HG02759 (cell line): Measurements from ENCODE around the gene NEDD9.

ENCODE experiments used
- ATAC-seq: cut with Tn5 transposase; IDR thresholded peaks from one replicate; pipeline ENCODE4 v1.9.1; 2021; ENCODE audit warnings: mild to moderate bottlenecking, moderate library complexity; ENCODE audit not compliant: unreplicated experiment

The NEDD9 gene

GRCh38 chr6:11218538-11219399 is 13.7 kb downstream of the NEDD9 start:
- ATAC-seq = no peak

GRCh38 chr6:11218102-11218442 is 14.4 kb downstream of the NEDD9 start:
- ATAC-seq = no peak

DNA sequence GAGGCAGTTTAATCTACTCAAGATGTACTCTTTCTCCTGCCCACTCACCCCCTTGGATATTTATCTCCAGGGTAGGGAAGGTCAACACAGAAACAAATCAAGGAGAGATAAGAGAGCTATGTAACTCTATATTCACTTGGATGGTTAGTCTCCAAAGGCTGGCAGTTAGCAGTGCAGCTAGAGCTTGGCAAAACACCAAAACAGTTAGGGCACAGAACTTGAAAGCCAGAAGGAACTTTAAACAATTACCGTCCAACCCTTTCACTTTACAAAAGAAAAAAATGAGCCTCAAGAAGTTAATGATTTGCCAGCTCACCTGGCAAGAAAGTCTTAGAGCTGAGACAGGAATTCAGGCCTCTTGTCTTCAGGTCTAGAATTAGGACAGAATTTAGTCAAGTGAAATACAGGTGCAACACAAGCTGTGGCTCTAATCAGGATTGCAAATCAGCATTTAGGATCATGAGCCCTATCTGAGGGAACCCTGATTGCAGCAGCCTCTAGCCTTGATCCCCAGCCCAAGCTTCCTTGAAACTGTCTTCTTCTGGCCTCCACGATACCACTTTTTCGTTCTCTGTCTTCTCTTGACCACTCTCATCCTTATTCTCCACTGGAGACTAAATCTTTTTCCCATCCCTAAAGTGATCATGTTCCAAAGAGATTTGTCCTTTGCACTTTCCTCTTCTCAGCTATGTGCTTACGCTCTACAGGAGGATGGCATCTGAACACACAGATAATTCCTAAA is 14.9 kb downstream of the NEDD9 start:
- peak; percentile 60 for ATAC-seq

GRCh38 chr6:11215773-11216172 is 16.7 kb downstream of the NEDD9 start:
- ATAC-seq = no peak

GRCh38 chr6:11214901-11215300 is 17.6 kb downstream of the NEDD9 start:
- no peak for ATAC-seq

GRCh38 chr6:11214084-11214833 is 18.2 kb downstream of the NEDD9 start:
- ATAC-seq = no peak

- ATAC-seq = no peak
Observed at GRCh38 chr6:11213422-11214021, 18.9 kb downstream of the NEDD9 start.

- no peak for ATAC-seq
Observed at GRCh38 chr6:11212664-11213063, 19.8 kb downstream of the NEDD9 start.

DNA sequence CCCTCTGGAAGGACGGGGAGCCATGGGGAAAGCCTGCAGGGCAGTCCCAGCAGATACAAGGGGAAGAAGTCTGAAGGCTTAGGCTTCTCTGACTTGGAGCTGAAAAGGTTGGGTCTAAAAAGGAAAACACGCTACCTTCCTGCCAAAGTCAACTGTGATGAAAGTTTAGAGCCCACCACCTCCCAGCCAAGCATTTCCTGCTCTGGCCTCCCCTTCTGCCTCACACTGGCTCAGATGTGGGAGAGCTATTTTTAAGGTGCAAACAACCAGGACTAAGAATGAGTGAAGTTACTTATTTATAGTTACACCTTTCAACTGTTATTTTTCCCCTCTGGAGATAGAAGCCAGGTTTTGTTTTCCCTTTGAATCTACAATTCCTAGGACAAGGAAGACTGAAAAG is 21.2 kb downstream of the NEDD9 start:
- ATAC-seq = no peak

DNA sequence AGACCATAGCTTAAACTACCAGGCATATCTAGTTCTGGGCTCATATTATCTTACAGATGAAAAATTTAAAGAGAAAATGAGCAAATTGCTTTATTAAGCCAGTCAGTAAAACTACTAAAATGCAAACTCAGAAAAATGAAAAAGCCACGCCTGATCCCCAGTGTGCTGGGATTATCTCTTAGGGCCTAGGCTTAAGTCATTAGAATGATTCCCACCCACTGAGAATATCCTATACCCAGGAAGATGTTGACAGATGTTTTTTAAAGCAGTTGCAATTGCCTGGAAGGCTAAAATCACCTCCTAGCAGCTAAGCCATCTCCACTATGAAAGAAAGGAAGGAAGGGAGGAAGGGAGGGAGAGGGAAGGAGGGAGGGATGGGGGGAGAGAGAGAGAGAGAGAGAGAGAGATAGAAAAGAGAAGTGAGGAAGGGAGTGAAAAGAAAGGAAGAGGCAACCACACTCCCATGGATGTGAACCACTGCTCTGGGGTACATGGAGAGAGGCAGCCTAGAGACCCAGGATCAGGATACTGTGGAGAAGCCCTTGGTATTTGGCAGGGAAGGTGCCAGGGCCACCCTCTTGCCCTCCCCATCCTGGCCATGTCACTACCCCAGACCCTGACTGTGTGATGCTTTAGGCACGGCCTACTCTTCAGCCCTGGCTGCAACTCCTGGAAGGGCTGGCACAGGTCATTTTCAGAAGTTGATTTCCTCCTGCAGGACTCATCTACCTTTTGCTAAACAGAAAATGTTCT is 21.9 kb downstream of the NEDD9 start:
- ATAC-seq = no peak

- ATAC-seq = no peak
Observed at GRCh38 chr6:11209906-11210305, 22.6 kb downstream of the NEDD9 start.

DNA sequence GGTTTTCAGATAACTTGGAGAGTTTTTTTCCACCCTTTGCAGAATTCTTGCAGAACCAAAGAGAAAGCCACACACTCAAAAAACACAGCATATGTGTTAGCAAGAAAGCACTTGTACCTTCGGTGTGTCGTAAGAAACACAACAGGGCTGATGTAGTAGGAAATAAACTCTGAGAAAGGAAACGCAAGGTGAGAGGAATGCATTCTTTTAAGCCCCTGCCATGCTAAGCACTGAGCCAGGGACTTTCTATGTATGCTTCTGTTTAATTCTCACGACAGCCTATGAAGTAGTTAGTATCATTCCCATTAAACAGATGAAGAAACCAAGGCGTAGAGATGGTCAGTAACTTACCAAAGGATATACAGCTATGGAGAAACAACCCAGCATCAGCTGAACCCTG is 23.1 kb downstream of the NEDD9 start:
- ATAC-seq = no peak

- ATAC-seq = no peak
Observed at GRCh38 chr6:11208854-11209253, 23.6 kb downstream of the NEDD9 start.

DNA sequence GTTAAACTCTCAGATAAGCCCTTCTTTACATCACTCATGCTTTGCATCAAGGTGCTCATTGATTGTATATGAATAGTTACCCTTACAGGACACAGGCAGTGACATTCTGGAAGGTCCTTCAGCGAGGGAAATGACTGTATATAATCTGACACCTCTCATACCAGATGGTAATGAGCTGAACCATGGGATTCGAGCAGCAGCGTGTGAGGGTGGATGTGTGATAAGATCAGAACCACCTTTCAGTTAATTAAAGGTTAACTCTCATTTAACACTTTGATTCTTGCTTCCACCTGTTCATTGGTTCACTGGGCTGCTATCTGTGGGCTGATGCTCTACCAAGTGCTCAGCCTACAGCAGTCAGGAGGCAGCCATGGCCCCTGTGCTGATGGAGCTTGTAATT is 24.2 kb downstream of the NEDD9 start:
- ATAC-seq = no peak

GRCh38 chr6:11207199-11207968 is 25.1 kb downstream of the NEDD9 start:
- ATAC-seq = no peak

DNA sequence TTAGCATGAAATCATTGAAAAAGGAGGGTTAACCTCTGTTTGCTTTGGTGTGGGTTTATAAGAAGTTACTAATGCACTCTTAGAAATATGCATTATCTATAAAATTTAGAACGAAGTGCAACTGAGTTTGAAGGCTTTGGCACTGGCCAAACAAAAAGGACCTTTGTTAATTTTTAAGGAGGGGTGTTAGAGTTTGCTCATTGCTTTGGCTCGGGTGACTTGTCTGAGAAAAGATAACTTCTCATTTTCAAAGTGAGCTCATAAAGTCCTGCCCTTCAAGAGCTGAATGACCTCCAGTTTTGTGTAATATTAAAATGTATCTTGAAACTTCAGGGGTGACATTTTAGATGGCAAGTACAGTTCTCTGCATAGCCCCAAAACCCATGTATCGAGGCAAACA is 25.9 kb downstream of the NEDD9 start:
- no peak for ATAC-seq

DNA sequence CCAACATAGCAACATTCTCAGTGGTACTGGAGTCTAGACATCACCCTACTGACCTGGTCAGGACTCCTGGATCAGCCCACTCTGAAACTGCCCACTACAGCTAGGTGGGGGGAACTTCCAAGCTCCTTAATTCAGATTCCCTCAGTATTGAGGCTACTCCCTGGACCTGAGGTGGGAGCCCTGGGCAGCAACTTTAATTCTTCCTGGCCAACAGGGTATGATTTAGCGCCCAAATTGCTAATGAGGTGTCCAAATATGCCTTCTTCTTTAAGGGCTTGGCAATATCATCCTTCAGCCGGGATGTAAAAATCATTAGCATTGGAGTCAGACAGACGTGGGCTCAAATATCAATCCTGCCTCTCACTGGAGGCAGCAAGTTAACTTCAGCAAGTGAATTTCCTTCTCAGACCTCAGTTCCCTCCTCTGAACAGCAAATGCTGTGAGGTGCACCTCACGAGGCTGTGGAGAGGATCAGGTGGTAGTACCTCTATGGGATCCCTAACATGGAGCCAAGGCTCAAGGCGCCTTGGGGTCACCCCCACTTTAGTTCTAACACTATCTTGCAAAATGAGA is 27.6 kb downstream of the NEDD9 start:
- ATAC-seq = no peak

- no peak for ATAC-seq
Observed at GRCh38 chr6:11204005-11204399, 28.5 kb downstream of the NEDD9 start.

GRCh38 chr6:11203306-11204004 is 29.0 kb downstream of the NEDD9 start:
- ATAC-seq = no peak
